ENCODE measurements around the gene ADAMTSL3.
"Not testable (repeated sequence)": the region's sequence is repeated elsewhere in the genome, so short reads cannot be mapped to it uniquely, and the experiment has no call there.

Gene ADAMTSL3

DNA sequence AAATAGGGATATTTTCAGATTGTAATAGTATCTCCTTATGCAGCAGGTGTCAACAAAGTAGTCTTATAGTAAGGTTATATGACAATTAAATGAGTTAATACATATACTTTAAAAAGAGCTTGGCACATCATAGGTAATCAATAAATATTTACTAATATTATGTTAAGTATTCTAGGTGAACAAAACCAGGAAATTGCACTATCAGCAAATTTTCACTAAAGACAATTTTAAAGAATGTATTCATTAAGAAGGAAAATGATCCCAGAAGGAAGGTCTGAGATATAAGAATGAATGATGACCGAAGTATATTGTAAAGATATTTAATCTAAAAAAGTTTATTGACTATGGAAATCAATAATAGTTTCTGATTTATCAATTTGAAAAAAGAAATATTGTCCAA, 281.9 kb downstream of the ADAMTSL3 start:
- DNase-seq, result no peak

DNA sequence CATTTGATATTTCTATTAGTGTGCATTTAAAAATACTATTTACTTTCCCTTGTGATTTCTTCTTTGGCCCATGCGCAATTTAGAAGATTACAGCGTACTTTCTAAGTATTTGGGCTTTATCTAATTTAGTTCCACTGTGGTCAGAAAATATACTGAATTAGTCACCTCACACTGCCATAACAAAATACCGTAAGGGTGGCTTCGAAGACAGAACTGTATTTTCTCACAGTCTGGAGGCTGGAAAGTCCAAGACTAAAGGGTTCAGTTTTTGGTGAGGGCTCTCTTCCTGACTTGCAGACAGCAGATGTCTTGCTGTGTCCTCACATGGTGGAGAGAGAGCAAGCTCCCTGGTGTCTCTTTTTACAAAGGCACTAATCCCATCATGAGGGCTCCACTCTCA, 286.2 kb downstream of the ADAMTSL3 start:
- DNase-seq, result no peak

DNA sequence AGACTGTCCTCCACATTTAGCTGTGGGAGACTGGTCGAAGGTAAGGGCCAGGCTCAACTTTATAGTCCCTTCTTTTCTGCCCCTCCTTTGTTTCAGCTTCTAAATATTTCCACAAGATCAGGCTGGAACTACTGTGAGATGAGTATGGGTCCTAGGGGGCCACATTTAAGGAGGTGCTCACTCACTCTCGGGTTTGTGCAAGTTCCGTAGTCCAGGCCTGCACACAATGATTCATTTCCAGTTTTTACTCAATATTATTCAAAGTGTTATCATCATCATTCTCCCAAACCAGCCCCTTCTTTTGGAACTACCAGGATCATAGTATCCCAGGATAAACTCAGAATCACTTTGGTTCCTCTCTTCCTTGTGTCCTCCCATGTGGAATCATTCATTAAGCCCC, 289.1 kb downstream of the ADAMTSL3 start:
- DNase-seq, result no peak

DNA sequence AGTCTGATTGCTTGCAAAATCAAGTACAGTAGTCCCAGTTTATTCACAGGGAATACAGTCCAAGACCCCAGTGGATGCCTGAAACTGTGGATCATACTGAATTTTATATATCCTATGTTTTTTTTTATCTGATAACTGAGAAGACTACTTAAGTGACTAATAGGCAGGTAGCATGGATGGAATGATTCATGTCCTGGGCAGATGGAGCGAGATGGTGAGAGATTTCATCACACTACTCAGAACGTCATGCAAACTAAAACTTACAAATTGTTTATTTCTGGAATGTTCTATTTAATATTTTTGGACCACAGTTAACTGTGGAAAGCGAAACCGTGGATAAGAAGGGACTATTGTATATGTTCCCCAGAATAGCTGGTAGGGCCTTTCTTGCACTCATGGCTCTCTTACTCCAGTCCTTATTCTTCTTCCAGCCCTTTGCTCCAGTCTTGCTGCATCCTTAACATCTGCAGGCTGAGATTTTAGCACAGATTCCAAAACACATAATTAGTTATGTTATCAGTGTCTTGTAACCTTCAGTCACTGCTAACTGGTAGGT, 290.0 kb downstream of the ADAMTSL3 start:
- no peak for DNase-seq

DNA sequence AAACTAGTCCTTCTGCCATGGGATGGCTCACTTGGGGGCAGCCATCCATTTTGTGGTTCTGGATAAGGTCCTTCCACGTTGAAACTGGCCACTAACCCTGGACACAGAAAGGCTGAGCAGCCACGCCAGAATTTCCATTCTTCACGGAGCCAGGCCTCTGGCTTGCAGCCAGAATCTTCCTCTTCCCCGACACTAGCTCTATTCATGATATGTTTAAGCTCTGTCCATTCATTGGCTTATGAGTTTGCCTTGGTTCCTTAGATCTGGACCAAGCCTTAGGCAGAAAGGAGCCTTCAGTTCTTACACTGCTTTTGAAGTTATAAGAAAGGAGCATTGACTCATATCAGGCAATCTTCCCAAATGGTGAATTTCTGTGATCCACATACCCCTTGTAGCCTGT, 293.2 kb downstream of the ADAMTSL3 start:
- no peak for DNase-seq

DNA sequence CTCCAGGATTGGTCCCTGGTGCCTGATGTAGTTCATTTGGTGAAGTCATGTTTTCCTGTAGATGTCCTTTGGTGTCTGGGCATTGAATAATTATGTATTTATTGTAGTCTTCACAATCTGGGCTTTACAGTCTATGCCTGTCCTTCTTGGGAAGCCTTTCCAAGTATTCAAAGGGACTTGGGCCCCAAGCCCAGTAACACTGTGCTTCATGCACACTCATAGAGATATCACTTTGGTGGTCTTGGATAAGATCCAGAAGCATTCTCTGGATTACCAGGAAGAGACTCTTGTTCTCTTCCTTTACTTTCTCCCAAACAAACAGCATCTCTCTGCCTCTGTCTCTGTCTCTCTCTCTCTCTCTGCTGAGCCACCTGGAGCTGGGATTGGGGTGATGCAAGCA, 300.6 kb downstream of the ADAMTSL3 start:
- no peak for DNase-seq

DNA sequence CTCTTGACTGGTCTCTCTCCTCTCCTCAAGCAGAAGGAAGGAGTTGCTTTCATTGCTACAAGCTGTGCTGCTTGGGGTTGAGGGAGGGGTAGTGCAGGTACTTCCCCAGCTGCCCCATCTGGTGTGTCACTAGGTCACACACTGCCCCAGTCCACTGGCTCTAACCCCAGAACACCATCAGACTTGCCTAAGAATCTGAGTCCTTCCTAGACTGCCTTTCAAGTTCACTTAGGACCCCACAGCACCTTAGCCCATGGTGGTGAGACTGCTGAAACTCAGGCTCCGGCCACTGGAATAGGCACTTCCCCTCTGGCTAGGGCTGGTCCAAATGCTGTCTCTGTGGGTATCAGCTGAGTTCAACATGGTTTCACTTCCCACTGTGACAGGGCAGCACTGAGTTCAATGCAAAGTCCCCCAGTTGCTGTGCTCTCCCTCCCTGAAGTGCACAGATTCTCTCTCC, 301.9 kb downstream of the ADAMTSL3 start:
- DNase-seq, result no peak

DNA sequence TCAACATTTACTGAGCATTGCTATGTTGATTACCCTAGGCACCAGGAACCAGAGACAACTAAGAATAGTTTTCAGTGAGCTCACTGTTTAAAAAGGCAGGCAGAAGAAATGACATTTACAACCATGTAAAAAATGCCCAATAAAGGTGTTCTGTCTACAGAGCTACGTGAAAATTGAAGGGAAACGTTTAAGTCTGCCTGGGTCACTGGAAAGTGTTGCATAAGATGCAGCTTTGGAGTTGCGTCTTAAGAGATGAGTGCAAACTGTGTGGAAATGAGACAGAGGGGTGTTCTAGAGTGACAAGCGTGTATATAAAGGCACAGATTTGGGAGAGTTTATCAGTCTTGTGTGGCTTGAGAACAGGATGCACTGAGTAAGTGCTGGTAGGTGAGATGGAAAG, 303.0 kb downstream of the ADAMTSL3 start:
- no peak for DNase-seq

DNA sequence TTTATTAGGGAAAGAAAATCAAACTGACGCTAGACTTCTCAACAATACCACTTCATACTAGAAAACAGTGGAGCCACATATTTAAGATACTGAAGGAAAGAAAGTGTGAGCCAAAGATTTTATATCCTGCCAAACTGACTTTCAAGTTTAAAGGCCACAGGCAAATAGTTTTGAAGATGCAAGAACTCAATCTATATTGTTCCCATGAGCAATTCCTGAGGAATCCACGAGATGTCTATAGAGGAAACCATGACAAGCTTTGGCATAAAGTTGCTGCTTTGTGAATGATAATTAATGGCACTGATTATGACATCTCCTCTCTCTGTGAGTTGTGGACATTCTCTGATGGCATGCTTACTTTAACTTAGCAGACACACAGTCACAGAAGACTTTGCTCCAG, 305.6 kb downstream of the ADAMTSL3 start:
- DNase-seq, result no peak

DNA sequence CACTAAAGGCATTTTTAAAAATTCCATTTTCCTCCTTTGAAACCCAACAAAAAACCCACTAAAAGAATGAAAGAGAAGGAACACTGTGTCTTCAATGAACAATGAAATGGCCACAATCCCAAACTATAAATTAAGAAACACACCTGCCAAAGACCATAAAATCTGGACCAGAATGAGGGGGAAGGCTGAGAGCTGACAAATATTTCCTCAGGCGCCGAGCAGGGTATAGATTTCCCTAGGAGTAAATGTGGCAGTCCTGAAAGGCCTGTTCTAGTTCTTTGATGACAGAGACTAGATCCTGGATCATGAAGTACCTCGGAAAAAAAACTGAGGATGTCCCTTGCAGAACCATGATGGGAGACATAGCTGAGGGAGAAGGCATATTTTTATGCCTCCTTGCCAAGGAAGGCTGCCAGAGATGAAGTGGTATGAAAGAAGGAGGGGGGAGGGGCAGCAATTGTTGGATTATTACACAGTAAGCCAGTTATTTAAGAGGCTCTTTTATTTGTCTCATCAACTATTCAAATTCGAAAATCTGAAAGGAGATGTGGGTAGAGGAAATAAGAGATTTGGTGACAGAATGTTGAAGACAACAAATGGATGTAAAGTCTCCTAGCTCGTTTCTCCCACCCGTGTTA, 306.4 kb downstream of the ADAMTSL3 start:
- DNase-seq, result no peak

DNA sequence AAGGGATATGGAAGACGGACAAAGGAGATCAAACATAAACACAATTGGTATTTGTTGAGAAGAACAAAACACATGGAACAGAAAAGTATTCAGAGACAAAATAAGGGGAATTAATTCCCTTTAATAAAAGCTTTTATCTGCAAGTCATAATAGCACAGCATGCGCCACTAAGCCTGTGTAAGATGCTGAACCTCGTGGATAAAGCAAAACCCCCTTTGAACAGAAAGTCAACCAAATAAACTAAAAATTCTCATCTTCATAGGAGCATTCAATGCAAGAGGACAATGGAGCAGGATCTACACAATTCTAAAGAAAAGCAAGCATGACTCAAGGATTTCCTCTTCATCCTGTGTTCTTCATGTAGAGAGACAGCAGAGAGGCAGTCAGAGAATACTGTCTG, 307.4 kb downstream of the ADAMTSL3 start:
- no peak for DNase-seq

DNA sequence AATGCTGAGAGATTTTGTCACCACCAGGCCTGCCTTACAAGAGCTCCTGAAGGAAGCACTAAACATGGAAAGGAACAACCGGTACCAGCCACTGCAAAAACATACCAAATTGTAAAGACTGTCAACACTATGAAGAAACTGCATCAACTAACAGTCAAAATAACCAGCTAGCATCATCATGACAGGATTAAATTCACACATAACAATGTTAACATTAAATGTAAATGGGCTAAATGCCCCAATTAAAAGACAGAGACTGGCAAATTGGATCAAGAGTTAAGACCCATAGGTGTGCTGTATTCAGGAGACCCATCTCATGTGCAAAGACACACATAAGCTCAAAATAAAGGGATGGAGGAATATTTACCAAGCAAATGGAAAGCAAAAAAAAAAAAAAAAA, 311.0 kb downstream of the ADAMTSL3 start:
- not testable (repeated sequence) for DNase-seq

DNA sequence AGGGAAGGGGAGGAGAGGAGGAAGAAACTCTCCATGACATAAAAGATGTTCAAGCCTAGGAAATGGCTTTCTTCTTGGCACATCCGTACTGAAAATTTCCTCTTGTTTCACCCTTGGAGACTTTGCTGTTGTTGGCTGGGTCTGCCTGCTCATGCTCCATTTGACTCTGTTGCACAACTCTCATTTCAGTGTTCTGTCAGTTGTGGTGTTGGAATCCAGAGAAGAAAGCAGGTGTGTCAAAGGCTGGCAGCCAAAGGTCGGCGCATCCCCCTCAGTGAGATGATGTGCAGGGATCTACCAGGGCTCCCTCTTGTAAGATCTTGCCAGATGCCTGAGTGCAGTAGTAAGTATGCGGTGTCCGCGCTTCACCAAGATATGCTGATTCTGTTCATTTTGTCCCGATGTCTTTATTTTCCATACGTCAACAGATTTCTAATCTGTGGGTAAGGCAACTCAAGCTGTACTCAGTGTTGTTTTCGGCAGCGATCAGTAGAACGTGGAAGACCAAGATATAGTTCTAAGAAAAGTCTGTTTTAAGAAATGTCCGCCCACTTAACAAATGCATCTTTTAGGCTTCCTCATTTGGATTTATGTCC, 316.5 kb downstream of the ADAMTSL3 start:
- DNase-seq, result no peak

DNA sequence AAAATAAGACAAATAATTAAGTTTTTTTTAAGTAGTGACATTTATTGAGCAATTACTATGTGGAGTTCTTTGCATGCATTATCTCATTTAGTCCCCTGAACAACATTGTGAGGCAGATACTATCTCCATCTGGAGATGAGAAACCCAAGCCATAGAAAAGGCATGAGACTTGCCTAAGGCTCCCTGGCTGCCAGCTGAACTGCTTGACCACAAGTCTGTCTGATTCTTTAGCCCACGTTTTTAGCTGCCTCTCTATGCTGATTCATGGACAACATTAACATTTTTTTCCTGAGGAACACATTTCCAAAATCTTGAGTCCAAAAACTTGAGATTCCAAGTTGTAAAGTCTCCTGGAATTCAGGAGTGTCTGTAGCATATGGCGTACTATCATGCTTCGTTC, 318.1 kb downstream of the ADAMTSL3 start:
- DNase-seq, result no peak

DNA sequence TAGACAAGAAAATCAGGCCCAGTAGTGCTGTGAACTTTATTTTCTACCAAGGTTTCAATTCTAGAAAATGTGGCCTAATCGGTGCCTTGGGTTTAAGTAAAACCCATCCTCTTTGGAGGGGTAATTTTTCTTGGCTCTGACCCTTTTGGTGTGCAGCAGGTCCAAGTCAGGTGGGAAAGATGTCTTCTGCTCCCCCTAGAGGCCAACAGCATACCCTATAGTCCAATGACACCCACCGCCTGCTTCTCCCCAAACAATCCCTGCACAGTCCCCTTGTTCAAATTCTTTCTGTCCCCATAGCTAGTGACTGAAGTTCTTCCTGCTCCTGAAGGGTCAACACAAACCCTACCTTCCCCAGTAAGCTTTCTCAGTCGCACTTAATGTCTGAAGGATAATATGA, 319.9 kb downstream of the ADAMTSL3 start:
- no peak for DNase-seq

DNA sequence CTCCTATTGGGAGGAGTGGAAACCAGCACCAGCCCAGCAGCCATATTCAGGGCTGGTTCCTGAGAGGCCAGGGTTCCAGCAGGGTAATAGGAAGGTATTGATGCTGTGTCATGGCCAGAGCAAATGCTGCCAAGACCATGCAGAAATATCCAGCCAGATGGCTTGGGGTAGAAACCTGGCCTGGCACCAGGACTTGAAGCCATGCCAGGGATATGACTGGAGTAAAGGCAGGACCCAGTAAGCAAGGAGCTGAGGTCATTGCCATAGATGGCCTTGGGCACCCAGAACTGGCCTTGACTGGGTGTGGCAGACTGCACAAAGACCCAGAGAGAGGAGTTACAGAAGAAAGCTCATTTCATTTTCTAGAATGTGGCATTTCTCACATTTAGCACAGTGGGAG, 324.1 kb downstream of the ADAMTSL3 start:
- no peak for DNase-seq

DNA sequence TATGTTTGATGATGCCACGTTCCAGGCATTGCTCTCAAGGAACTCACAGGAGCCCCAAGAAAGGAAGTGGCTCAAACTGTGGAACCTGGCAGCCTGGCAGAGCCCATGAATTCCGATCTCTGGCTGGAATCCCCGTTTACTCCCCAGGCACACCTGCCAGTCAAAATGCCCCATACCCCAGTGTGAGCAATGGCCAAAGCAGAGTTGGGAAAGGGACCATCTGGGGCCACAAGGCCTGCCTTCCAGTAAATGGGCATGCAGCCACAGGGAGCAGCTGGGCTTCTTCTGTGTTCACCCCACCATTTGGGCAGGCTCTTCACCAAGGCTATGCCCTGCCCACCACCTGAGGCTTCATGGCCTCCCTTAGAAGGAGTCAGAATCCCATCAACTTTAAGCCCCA, 324.7 kb downstream of the ADAMTSL3 start:
- DNase-seq, result no peak

DNA sequence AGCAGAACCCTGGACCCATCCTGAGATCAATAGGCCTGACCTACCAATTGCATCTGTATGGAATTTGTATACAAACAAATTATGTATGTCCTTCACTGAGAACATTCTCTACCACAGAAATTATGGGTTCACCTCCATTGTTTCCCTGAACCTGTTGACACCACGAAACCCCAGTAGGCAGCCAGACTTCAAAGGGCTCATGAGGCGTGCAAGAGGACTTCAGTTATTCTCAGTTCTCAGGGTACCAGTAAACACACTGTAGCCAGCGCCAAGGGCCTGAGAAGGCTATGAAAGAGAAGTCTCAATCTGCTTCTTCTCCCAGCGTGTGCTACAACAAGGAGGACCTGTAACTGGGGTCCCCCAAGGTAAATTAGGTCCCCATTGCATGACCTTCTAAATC, 326.7 kb downstream of the ADAMTSL3 start:
- no peak for DNase-seq

DNA sequence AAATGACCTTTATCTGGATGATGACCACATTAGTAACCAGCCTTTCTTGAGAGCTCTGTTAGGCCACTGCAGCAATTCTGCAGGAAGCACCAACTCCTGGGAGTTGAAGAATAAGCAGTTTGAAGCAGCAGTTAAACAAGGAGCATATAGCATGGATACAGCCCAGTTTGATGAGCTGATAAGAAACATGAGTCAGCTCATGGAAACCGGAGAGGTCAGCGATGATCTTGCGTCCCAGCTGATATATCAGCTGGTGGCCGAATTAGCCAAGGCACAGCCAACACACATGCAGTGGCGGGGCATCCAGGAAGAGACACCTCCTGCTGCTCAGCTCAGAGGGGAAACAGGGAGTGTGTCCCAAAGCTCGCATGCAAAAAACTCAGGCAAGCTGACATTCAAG, 328.8 kb downstream of the ADAMTSL3 start:
- no peak for DNase-seq

DNA sequence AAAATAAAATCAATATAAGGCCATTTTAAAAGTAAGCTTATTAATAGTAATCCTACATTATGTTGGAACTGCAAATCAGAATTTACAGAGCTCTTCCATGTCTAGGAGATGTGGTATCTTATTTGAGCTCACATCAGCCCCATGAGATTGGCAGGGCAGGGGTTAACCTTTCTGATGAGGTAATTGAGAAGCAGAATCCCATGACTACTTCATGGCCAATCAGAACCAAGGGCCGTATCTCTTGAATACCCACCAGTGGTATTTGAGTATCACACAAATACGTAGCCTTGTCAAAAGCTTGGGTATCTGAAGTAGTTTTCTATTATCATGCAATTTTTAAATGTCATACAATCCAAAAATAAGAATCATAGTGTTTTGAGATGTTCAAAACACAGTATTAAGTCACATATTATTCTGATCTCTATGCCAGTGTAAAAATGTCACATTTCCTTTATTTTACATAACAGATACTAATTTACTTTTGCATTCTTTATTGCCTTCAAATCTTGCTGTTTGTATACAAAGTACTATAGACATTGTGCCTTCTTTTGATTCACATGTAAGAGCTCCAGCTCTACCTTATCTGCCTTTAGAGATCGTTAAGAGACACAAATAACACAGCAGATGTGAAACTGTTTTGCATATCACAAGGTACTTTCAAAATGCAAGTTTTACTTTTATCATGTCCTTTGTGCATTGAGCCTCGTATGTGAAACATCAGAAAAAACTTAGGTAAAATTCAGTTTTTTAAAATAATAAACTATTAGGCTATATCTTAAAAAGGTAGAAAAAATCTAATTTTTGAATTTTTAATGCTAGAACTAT, 329.9 kb downstream of the ADAMTSL3 start:
- no peak for DNase-seq

DNA sequence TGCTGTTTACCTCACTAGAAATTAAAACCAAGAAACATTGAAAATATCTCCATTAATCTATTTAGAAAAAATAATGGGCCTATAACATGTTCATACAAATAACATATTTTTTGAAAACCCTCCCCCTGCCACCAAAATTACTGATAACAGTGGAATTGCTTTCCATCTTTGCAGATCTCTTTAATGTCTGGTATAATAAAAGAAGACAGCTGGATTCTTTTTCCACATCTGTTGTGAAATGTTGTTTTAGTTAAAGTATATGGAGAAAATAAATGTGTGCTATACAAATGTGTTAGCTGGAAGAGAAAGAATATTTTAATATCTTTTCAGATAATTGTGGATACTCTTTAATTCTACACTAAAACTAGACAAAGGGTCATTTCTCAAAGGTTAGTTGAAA, 330.7 kb downstream of the ADAMTSL3 start:
- no peak for DNase-seq

DNA sequence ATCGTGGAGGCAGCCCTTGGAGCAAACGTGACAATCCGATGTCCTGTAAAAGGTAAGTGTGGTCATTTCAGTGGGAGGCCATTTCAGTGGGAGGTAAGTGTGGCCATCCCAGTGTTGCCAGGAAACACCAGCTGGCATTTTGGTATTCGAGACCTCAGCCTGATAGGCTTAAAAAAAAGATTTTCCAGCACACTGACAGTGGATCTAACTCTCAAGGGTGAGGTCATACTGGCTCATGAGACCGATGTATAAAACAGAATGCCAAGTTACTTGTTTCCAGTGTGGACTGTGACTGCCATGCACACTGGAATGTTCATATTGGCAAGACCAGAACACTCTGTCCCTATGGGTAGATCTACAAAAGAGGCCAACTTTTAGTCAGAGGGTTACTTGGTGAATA, 337.2 kb downstream of the ADAMTSL3 start:
- no peak for DNase-seq

DNA sequence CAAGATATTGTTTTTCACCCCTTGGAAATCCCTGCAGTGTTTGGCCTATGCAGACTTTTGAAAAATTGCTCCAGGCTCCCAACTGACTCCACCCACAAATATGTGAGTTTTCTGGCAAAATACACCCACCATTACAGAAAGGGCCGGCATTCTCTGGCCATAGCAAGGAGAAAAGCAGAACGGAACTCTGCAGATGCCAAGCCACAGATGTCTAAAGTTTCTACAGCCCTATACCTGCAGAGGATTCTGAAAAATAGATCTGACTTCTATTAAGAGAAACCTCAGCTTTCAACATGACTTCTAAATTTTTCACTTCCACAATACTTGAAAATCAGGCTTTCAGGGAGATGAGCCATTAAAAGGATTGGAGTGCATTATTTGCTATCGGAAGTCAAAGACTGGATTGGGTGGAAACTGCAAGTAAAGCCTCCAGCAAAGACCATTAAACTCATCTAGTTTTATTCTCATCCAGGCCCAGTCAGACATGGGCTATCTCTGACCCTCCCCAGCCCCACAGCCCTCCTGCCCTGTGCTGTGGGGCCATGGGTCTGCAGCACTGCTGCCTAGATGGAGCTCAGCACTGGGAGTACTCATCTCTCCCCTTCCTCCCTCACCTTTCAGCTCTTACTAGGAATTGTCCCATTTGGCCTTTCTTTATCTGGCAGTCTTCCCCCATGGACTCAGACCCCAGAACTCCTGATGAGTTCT, 338.6 kb downstream of the ADAMTSL3 start:
- no peak for DNase-seq

Measured in NCI-H2171 (cell line).